Erythroblast (primary cell): ENCODE measurements around the gene MAD1L1.

Source experiments
- DNase-seq, 2 experiments: peaks; one replicate each; lab custom pipeline; 2025; lab: John Stamatoyannopoulos, UW
- GATA1 ChIP-seq: IDR thresholded peaks from 2 replicates; pipeline ENCODE4 v1.6.1; 2011; ENCODE audit warnings: low read depth, mild to moderate bottlenecking, control low read depth, low read length, moderate library complexity
- POLR2A ChIP-seq: IDR thresholded peaks from 2 replicates; pipeline ENCODE4 v1.6.1; 2011; ENCODE audit warnings: mild to moderate bottlenecking, low read length

The MAD1L1 gene

DNA sequence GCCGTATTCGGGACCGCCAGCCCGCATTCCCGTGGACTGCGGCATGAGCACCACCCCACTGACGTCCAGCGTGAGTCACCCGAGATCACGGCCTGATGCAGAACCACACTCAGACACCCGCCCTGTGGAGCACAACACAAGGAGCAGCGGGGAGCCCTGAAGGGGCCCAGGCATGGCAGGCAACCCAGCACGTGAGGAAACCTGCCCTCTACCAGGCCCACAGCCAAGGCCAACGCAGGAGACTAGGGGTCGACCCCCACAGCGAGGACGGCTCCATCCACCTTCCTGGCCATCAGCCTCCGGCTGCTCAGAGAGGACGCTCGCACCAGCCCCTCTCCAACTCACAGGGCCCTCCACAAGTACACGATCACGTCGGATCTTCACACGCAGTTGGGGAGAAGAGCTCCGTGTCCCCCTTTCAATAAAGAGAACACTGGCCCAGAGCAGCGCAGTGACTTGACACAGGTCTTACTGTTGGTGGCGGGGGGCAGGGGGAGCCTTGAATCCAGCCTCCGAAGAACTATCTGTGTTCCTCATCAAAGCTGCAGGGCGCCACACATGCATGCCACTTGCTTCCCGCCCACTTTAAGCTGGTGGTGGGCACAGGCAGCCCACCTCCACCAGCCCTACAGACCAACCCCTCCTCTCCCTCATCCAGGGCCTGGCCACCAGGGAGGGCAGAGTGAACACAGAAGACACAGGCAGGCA is 22.0 kb downstream of the MAD1L1 start:
- DNase-seq: no peak
- no peak for TF ChIP-seq GATA1
- TF ChIP-seq POLR2A: no peak

DNA sequence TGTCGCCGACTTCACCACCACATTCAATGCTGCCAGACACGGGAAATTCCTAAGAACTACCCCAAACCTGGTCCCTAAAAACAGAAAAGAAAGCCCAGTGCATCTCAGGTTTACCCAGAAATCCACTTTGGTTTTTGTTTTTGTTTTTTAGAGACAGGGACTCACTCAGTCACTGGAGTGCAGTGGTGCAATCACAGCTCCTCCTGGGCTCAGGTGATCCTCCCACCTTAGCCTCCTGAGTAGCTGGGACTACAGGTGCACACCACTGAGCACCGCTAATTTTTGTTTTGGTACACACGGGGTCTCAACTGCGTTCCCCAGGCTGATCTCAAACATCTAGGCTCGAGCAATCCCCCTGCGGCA is 22.8 kb downstream of the MAD1L1 start:
- no peak for DNase-seq

DNA sequence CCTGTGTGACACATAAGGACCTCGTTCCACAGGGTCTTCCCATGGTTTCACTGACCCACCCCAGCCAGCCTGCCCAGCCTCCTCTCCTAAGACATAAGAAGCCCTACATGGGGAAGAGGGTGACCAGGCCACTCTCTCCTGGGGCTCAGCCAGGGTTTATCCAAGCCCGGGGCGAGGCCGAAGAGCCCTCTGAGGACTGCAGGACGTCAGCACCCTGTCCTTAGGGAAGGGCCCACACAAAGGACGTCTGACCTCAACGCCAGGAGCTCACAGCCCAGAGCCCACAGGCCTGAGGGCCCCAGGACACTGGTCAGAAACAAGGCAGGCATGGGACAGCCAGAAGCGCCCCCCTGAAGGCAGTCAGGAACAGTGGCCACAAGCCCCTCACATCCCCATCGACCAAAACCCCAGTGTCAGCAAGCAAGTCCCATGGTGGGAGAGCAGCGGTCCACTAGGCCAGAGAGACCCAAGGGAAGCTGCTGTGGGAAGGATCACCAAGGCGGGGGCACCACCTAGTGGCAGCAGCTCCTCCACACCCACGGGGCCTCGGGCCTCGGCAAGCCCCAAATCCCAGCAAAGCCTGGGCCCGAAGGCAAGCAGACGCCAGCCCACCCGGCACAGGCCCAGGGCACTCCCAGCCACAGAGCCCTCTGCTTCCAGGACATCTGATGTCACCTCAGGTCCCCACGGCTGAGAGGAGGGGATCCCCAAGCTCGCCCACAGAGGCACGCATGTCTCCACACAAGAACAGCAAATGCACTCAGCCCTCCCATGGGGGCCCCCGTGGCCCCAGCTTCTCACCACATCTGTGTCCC is 23.4 kb downstream of the MAD1L1 start:
- TF ChIP-seq GATA1 (no peak), POLR2A (no peak)
- DNase-seq: peak; percentile 52 to 72

More for the DNA sequence above, 22.8 kb downstream of the MAD1L1 start:
- TF ChIP-seq POLR2A: no peak
- no peak for TF ChIP-seq GATA1

DNA sequence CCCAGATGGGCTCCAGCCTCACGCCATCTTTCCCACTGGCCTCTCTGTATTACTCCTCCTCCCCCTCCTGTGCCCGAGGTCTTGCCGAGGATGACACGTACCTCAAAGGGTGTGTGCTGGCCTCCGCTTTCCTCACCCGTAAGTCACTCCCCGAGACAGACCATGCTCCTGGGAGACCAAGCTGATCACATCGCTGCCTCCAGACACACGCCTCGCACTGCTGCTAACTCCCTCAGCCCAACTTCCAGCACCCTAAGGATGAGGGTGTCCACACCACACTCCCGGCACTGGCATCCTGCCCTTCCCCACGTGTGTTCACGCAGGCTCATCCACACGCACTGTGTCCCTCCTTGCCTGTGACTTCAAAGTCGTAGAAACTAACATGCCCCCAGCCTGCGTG is 24.0 kb downstream of the MAD1L1 start:
- no peak for TF ChIP-seq POLR2A
- DNase-seq: no peak

DNA sequence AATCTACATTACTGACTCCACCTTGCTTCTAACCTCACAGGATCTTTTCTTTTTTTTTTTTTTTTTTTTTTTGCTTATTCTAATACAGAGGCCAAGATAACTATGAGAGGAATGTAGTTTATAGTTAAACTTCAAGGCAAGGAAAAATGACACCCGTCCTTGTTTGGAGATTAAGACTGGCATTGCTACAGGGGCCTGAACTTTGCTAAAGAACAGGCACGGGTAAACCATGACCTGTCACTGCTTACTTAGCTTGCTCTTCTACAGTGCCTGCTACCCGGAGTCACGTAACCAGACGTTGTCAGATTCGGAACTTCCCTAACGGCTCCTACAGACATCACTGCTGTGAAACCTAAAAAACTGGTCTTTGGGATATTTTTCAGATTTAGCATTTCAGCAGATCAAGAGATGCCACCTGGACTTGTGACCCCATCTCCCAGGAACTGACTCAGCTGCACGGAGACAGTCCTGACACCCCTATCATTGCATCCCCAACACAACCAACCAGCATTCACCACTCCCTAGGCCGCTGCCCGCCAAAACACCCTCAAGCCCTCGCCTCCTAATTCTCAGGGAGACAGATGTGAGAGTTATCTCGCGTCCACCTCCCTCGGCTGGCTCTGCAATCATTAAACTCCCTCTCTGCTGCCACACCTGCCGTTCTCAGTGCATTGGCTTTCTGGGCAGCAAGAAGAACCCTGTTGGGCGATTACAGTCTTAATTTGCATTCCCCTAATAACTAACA is 27.5 kb downstream of the MAD1L1 start:
- TF ChIP-seq POLR2A: no peak
- TF ChIP-seq GATA1: no peak
- no peak for DNase-seq

DNA sequence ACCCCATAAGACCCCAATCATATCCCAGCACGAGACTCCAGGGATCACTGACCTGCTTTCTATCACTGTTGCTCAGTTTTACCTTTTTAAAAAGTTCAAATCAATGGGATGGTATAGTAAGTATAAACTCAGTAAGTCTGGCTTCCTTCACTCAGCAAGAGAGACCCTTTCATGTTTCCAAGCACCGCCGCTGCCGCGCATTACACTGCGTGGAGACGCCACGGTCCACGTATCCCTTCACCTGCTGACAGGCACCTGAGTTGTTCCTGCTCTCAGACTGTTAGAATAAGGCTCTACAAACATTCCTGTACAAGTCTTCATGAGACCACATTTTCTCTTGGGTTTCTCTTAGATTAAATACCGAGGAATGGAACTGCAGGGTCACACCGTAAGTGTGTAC is 28.3 kb downstream of the MAD1L1 start:
- TF ChIP-seq GATA1 (no peak), POLR2A (no peak)
- DNase-seq: no peak

DNA sequence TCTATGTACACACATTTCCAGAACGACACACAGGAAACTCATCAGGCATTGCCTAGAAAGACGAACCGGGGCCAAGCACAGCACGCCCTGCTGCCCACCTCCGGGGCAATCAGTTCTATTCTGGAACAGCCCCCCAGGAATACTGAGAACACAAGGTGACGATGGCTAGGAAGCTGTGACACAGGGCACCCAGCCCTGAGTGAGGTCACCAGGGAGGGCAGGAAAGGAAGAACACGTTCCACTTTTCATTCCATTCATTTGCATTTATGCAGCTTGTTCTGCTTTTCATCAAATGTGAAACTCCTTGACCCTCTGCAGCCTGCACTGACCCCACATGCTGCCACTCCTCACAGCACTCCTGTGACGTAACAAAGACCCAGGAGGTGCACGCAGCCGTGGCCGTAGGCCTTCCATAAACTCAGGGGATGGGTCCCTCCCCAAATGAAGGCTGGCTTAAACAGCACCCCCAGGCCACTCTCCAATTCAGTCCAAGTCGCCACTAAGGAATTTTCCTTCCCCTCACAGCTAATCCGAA is 28.9 kb downstream of the MAD1L1 start:
- DNase-seq: no peak
- TF ChIP-seq POLR2A (no peak), GATA1 (no peak)

DNA sequence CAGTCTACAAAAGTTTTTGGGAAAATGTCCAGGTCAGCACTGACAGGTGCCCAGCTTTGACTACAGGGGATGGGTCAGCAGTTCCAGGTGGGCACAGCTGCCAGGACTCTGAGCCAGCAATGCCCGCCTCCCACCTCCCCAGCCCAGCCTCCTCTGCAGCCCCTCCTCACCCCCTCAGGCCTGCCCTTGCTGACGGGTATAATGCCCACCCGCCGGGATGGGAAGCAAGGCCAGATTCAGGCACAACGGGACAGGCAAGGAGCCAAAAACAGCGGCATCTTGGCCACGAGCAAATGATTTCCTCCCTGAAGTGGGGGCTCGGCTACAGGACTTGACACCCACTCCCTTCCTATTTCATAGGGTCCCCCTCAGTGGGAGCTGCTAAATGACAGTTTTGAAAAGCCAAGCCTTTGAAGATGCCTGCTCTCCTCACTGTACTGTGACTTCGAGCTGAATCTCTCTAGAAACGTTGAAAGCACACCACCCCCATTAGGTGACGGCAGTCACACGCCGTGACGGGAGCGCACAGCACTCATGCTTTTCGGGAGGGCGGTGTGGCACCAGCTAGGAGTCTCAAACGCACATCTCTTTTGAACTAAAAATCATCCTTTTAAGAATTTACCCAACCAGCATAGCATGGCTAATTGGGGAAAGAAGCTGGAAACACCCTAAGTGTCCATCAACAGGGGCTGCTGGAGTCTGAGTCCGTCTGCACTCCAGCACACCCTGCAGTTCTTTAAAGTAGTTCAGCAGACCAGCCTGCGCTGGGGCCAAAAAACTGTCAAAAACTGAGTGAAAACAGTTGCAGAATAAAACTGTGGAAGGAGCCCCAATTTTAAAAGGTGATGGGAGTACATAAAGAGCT is 29.6 kb downstream of the MAD1L1 start:
- DNase-seq: no peak
- no peak for TF ChIP-seq POLR2A
- TF ChIP-seq GATA1: no peak

DNA sequence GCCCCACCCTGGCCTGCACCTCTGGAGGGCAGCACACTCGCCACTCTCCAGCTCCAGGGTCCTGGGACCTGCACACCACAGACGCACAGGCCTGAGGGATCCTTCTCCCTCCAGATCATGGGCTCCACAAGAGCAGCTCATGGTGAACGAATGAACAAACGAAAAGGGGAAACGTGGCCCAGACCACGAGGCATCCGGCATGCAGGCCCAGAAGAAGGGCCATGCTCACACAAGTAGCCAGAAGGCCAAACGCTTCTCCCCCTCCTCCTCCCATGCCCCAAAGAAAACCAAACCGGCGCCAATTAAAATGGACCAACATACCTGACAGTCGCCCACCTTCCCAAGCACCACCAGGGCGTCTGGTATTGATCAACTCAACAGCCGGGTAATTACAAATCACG is 30.4 kb downstream of the MAD1L1 start:
- no peak for TF ChIP-seq GATA1
- TF ChIP-seq POLR2A: no peak
- DNase-seq: no peak

DNA sequence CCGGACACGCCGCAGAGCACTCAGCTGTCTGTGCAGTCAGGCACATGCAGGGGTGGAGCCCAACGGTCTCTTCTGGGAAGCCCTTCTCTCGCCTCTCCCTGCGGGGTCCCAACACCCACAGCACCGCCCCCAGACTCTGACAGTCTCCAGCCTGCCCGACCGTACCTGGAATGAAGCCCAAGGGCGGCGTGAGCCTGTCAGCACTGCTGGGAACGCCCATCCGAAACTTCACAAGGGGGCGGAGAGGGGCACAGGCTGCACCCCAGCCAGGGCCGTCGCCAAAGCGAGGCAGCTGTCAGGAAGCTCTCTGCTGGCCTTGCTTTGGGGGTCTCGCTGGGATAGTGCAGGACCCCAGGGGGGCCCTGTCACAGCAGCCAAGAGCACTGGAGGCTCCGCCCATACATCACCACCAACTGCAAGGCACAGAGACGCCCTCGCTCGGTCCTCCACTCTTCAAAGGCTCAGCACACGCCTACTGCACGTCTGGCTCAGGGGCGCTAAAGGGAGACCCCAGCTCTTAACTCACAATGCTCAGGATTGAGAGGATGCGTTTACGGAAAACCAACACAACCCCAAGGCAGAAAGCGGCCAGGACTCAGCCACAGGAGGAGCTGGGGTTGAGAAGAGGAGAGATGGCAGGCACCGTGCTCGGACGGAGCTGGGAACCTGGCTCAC is 30.9 kb downstream of the MAD1L1 start:
- no peak for DNase-seq
- TF ChIP-seq GATA1 (no peak), POLR2A (no peak)

DNA sequence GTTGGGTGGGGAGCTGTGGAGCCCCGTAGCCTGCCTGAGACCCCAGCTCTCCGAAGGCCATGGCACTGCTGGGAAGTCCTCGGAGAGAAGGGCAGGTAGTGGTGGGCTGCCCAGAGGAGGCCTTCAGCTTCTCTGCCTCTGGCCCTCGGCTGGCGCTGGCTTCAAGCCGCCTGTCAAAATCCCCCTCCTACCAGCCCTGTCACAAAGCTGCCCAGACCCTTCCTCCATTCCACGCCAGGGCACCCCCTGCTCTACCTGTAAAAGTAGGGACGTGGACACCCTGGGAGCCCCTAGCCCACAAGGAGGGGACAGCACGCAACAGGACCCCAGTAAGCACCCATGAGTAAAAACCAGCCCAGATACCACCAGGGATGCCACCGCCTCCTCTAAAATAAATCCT is 31.6 kb downstream of the MAD1L1 start:
- no peak for DNase-seq
- no peak for TF ChIP-seq POLR2A
- TF ChIP-seq GATA1: no peak

DNA sequence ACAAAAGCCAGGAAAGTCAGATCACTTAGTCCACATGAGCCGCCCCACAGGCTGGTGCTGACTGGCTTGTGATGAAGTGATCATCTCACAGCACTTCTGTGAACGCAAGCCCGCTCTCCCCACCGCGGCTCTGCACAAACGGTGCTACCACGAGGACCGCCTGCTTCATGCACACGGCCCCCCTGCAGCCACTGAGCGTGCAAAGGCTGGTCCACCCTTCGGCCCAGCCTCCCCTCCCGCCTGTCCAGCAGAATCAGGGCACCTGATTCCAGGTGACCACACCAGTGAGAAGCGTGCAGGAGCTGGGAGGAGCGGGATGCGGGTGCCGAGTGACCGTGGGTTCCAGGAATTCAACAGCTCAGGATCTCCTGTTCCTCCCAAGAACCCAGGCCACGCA is 32.2 kb downstream of the MAD1L1 start:
- TF ChIP-seq GATA1: no peak
- TF ChIP-seq POLR2A: no peak
- DNase-seq: no peak

DNA sequence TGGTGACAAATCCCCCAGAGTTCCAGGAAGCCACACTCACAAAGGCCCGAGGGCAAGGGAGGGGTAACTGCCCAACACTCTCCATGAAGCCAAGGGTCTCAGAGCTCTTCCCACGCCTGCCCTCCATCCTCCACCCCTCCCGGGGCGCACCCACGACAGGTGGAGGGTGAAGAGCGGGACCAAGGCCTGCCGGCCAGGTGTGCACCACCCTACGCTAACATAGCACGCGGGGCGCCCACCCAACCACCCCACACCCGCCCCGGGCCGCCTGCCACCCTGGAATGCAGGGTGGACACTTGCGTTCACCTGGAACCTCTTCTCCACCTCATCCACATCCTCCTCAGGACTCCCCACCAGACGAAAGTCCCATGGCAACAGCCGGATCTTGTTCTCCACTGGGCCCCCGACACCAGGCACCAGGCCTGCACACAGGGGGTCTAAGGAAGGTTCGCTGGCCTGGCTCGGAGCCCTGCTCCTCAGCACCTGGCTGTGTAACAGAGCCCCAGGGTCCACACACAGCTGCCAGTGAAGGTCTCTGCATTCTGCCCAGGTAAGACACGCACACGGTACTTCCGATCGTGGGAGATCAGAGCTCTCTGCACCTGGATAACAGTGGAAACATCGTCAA is 32.7 kb downstream of the MAD1L1 start:
- no peak for TF ChIP-seq POLR2A
- TF ChIP-seq GATA1: no peak
- DNase-seq: no peak
